Measurements from ENCODE around the gene PPIL1.

GRCh38 chr6:36817176-36817817 is 57.3 kb downstream of the PPIL1 start:
- no peak for TF ChIP-seq CTCF (IDR thresholded peaks at IDR 0.05)
- TF ChIP-seq POLR2A (IDR thresholded peaks at IDR 0.05), result no peak
